ENCODE data around the gene KDM8.
A peak's percentile ranks its signal among the peaks of the same experiment; 100 is the strongest.
"Not testable (repeated sequence)": the region's sequence is repeated elsewhere in the genome, so short reads cannot be mapped to it uniquely, and the experiment has no call there.

KDM8 gene

DNA sequence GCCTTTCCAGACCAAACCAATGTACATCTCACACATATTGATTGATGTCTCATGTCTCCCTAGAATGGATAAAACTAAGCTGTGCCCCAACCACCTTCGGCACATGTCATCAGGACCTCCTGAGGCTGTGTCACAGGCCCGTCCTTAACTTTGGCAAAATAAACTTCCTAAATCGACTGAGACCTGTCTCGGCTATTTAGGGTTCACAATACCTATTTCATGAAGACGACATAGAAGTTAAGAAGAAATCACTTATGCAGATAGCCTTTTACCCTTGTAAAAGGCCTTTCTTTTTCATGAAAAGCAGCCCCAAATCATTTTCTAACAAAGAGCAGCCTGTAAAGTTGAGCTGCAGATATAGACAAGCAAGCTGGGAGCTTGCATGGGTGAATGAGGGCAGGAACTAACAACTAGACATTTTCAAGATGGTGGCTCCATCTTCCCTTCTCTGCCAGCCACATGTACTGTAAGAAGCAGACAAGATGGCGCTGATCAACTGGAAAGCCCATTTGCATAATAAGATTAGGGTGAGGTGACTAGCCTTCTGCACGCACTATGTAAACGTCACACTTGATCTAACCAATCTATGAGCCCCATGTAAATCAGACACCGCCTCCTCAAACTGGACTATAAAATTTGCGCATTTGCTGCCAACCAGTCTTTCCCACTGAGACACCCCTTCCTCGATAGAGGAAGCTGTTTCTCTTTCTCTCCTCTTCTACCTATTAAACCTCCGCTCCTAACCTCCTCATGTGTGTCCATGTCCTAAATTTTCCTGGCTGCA, 4.7 kb upstream of the KDM8 start:
- Histone ChIP-seq H3K4me3 (no peak overlapping the region), H3K9me3 (no peaks in the 10 kb centered on the region), H3K36me3 (replicated peaks) (no peaks in the 10 kb centered on the region), H3K4me1 (0 out of 2 replicates have a peak, but pooled peaks cover 4% of the 10 kb centered on the region), H3K27me3 (ENCODE audit: low read depth) (no peaks in the 10 kb centered on the region)
- no peak for DNase-seq (ENCODE audit: low spot score in 2 of 2)
- in situ Hi-C loops (cut with MboI; ENCODE audit: low sequenced_read_pairs) = no loop called here

- DNase-seq (ENCODE audit: low spot score in 2 of 2) = no peak
- H3K9me3 ChIP-seq = no peaks in the 10 kb centered on the region
- in situ Hi-C loops (cut with MboI; ENCODE audit: low sequenced_read_pairs) = no loop called here
Observed at GRCh38 chr16:27199235-27199586, 4.1 kb upstream of the KDM8 start.

DNA sequence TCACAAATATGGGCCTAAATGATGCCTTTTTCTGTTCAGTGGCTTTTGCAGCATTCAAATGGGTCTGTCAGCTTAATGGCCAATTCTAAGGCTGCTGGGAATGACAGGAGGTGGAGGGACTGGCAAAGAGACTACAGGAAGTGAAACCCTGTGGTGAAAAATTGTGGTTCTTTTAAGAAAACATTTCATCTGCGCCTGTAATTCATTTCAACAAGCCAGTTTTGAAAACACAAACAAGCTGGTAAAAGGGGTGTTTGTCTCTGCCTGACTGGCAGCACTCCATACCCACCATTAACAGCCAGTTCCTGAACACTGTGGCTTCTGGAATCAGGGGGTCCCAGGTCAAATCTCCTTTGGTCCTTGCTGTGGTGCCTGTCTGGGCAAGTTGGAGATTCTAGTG, 3.6 kb upstream of the KDM8 start:
- Histone ChIP-seq H3K4me3 (no peak overlapping the region), H3K27me3 (ENCODE audit: low read depth) (no peaks in the 10 kb centered on the region), H3K9me3 (no peaks in the 10 kb centered on the region), H3K36me3 (replicated peaks) (no peaks in the 10 kb centered on the region), H3K4me1 (peaks cover 9% of the 10 kb centered on the region)
- in situ Hi-C loops (cut with MboI; ENCODE audit: low sequenced_read_pairs) = no loop called here
- DNase-seq (ENCODE audit: low spot score in 2 of 2) = no peak

More at GRCh38 chr16:27199235-27199586, 4.1 kb upstream of the KDM8 start:
- Histone ChIP-seq H3K27me3 (ENCODE audit: low read depth) (no peaks in the 10 kb centered on the region), H3K36me3 (replicated peaks) (no peaks in the 10 kb centered on the region), H3K4me3 (no peak overlapping the region), H3K4me1 (peaks cover 5% of the 10 kb centered on the region; the same call in 1 of the 2 replicates)

DNA sequence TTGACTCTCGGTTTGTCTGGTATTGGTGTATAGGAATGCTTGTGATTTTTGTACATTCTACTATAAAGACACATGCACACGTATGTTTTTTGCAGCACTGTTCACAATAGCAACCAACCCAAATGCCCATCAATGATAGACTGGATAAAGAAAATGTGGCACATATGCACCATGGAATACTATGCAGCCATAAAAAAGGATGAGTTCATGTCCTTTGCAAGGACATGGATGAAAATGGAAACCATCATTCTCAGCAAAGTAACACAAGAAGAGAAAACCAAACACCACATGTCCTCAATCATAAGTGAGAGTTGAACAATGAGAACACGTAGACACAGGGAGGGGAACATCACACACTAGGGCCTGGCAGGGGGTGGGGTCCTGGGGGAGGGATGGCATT, 2.4 kb upstream of the KDM8 start:
- H3K36me3 ChIP-seq (replicated peaks); in situ Hi-C loops (cut with MboI; ENCODE audit: low sequenced_read_pairs); H3K27me3 ChIP-seq (ENCODE audit: low read depth); H3K9me3 ChIP-seq; H3K4me3 ChIP-seq; DNase-seq (ENCODE audit: low spot score in 2 of 2); H3K4me1 ChIP-seq: not testable (repeated sequence)

GRCh38 chr16:27202923-27203506, 311 bp upstream of the KDM8 start:
- no peaks in the 10 kb centered on the region for H3K9me3 ChIP-seq
- peak; percentile 60 to 94 for DNase-seq (ENCODE audit: low spot score in 2 of 2)
- in situ Hi-C loops (cut with MboI; ENCODE audit: low sequenced_read_pairs) = no loop called here
- no peaks in the 10 kb centered on the region for H3K36me3 ChIP-seq (replicated peaks)
- no peaks in the 10 kb centered on the region for H3K27me3 ChIP-seq (ENCODE audit: low read depth)
- H3K4me1 ChIP-seq = peaks cover 9% of the 10 kb centered on the region
- H3K4me3 ChIP-seq = peak overlapping the region; percentile 53

GRCh38 chr16:27204312-27204915, 1.1 kb downstream of the KDM8 start:
- no peaks in the 10 kb centered on the region for H3K9me3 ChIP-seq
- peak overlapping the region; percentile 53 for H3K4me3 ChIP-seq
- H3K4me1 ChIP-seq = peaks cover 9% of the 10 kb centered on the region
- DNase-seq (ENCODE audit: low spot score in 2 of 2) = no peak
- no peaks in the 10 kb centered on the region for H3K27me3 ChIP-seq (ENCODE audit: low read depth)
- H3K36me3 ChIP-seq (replicated peaks) = no peaks in the 10 kb centered on the region
- in situ Hi-C loops (cut with MboI; ENCODE audit: low sequenced_read_pairs) = no loop called here

- H3K4me1 ChIP-seq = peaks cover 9% of the 10 kb centered on the region
Observed at GRCh38 chr16:27205423-27206065, 2.2 kb downstream of the KDM8 start.

DNA sequence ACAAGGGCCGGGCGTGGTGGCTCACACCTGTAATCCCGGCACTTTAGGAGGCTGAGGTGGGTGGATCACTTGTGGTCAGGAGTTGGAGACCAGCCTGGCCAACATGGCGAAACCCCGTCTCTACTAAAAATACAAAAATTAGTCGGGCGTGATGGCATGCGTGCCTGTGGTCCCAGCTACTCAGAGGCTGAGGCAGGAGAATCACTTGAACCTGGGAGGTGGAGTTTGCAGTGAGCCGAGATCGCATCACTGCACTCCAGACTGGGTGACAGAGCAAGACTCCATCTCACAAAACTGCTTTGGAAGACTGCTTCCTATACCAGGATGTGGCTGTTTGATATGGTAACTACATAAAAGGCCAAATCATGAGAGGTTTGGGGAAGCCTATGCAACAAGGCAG, 3.8 kb downstream of the KDM8 start:
- DNase-seq (ENCODE audit: low spot score in 2 of 2); H3K4me1 ChIP-seq; H3K9me3 ChIP-seq; in situ Hi-C loops (cut with MboI; ENCODE audit: low sequenced_read_pairs); H3K4me3 ChIP-seq; H3K27me3 ChIP-seq (ENCODE audit: low read depth); H3K36me3 ChIP-seq (replicated peaks): not testable (repeated sequence)

More at GRCh38 chr16:27205423-27206065, 2.2 kb downstream of the KDM8 start:
- no peaks in the 10 kb centered on the region for H3K36me3 ChIP-seq (replicated peaks)
- no peaks in the 10 kb centered on the region for H3K9me3 ChIP-seq
- no peak overlapping the region for H3K4me3 ChIP-seq
- in situ Hi-C loops (cut with MboI; ENCODE audit: low sequenced_read_pairs) = no loop called here
- no peaks in the 10 kb centered on the region for H3K27me3 ChIP-seq (ENCODE audit: low read depth)
- no peak for DNase-seq (ENCODE audit: low spot score in 2 of 2)

DNA sequence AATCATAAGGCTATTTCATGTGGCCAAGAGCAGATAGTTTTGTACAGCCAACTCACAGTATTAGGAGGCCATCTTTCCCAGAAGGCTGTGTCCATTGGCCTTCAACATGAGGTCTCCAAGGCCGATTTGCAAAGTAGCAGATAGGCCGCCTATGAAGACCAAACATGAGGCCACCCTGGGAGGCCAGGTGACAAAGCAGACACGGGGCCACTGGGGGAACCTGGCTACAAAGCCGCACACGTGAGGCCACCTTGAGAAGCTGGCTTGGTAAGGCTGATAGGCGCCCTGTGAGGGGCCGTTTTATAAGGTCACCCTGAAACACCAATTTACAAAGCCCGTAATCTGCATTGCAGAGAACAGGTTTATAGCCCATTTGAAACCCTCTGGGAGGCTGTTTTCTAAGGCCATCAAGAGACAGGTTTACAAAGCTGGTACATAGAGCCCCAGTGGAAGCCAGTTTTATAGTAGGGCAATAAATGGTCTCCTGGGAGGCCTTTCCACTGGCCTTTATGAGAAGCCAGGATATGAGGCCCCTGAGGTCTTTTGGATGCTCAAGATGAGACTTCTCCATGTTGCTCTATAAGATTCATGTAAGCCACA, 4.9 kb downstream of the KDM8 start:
- Histone ChIP-seq H3K4me3 (no peak overlapping the region), H3K36me3 (replicated peaks) (no peaks in the 10 kb centered on the region)
- in situ Hi-C loops (cut with MboI; ENCODE audit: low sequenced_read_pairs) = no loop called here

DNA sequence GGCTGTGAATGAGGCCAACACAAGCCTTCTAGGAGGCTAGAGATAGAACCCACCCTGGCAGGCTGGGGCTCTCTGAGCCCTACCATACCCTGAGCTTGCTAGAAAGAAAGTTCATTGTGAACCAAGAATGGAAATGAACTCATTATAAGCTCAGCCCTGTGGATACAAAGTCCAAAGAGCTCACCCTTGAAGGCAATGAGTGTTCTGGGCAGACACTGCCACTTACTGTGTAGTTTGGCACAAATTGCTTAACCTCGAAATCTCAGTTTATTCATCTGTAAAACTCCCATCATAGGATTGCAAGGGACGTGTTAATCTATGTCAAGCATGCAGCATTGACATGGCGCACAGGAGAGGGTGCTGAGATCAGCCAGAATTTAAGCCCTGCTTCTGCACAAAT, 5.5 kb downstream of the KDM8 start:
- Histone ChIP-seq H3K36me3 (replicated peaks) (no peaks in the 10 kb centered on the region), H3K4me1 (peaks cover 5% of the 10 kb centered on the region)
- in situ Hi-C loops (cut with MboI; ENCODE audit: low sequenced_read_pairs) = no loop called here

More for the DNA sequence above, 4.9 kb downstream of the KDM8 start:
- H3K27me3 ChIP-seq (ENCODE audit: low read depth) = no peaks in the 10 kb centered on the region
- DNase-seq (ENCODE audit: low spot score in 2 of 2) = no peak
- H3K4me1 ChIP-seq = peaks cover 5% of the 10 kb centered on the region
- H3K9me3 ChIP-seq = no peaks in the 10 kb centered on the region

GRCh38 chr16:27209591-27209990, 6.3 kb downstream of the KDM8 start:
- in situ Hi-C loops (cut with MboI; ENCODE audit: low sequenced_read_pairs) = no loop called here
- Histone ChIP-seq H3K9me3 (no peaks in the 10 kb centered on the region), H3K27me3 (ENCODE audit: low read depth) (no peaks in the 10 kb centered on the region), H3K36me3 (replicated peaks) (no peaks in the 10 kb centered on the region), H3K4me3 (no peak overlapping the region), H3K4me1 (peaks cover under 1% of the 10 kb centered on the region)
- DNase-seq (ENCODE audit: low spot score in 2 of 2) = no peak

More for the DNA sequence above, 5.5 kb downstream of the KDM8 start:
- H3K27me3 ChIP-seq (ENCODE audit: low read depth) = no peaks in the 10 kb centered on the region
- no peaks in the 10 kb centered on the region for H3K9me3 ChIP-seq
- H3K4me3 ChIP-seq = no peak overlapping the region
- no peak for DNase-seq (ENCODE audit: low spot score in 2 of 2)

DNA sequence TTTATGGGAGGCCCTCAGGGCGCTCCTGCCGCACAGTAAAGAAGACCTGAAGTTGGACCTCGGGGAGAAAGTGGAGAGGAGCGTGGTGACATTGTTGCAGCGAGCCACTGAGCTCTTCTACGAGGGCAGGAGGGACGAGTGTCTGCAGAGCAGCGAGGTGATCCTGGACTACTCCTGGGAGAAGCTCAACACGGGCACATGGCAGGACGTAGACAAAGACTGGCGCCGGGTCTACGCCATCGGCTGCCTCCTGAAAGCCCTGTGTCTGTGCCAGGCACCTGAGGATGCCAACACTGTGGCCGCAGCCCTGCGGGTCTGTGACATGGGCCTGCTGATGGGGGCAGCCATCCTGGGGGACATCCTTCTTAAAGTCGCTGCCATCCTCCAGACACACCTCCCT, 6.8 kb downstream of the KDM8 start:
- Histone ChIP-seq H3K9me3 (no peaks in the 10 kb centered on the region), H3K4me1 (no peaks in the 10 kb centered on the region), H3K27me3 (ENCODE audit: low read depth) (no peaks in the 10 kb centered on the region), H3K4me3 (no peak overlapping the region), H3K36me3 (replicated peaks) (no peaks in the 10 kb centered on the region)
- in situ Hi-C loops (cut with MboI; ENCODE audit: low sequenced_read_pairs) = no loop called here
- no peak for DNase-seq (ENCODE audit: low spot score in 2 of 2)

DNA sequence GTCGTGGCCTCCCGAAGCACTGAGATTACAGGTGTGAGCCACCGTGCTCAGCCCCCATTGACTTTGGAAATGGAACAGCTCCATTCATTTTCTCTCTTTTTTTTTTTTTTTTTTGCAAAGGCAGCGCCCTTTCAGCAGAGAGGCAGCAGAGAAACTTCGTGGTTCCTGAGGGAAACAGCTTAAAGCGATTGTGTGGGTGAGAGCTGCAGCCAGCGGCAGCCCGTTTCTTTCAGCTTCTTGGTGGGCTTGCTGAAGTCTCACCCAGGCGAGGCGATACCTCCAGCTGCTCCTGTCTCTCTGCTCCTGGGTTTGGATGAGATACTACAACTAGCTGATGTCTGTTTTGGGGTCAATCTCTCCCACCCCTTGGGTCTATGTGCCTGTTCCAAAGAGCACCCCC, 7.7 kb downstream of the KDM8 start:
- H3K9me3 ChIP-seq = no peaks in the 10 kb centered on the region

More for the DNA sequence above, 7.7 kb downstream of the KDM8 start:
- DNase-seq (ENCODE audit: low spot score in 2 of 2) = no peak
- in situ Hi-C loops (cut with MboI; ENCODE audit: low sequenced_read_pairs) = no loop called here
- Histone ChIP-seq H3K27me3 (ENCODE audit: low read depth) (no peaks in the 10 kb centered on the region), H3K4me3 (no peak overlapping the region), H3K36me3 (replicated peaks) (no peaks in the 10 kb centered on the region), H3K4me1 (no peaks in the 10 kb centered on the region)
